OCI-LY3 (cell line): ENCODE data around the gene GEMIN5.

Experiments used
- H2AFZ ChIP-seq: fragments of 200-600, 300-600 bp; shearing (Covaris generic); 2 replicates; pipeline ENCODE4 v1.6.0; 2014; ENCODE audit warnings: antibody characterized with exemption, low read depth, low read length
- H3K27ac ChIP-seq: fragments of 200-600, 300-600 bp; sonication (generic); 2 replicates; pipeline ENCODE4 v1.5.1; 2014; ENCODE audit warnings: mild to moderate bottlenecking, low read length, moderate library complexity, mixed read lengths
- H3K27me3 ChIP-seq: fragments of 200-600, 300-600 bp; sonication (generic); 2 replicates; pipeline ENCODE4 v1.6.1; 2014; ENCODE audit warnings: low read depth, low read length, mixed read lengths
- H3K36me3 ChIP-seq: fragments of 200-600, 300-600 bp; sonication (generic); replicated peaks from 2 replicates; pipeline ENCODE3; 2014; ENCODE audit warnings: low read depth, low read length, mixed read lengths
- H3K4me1 ChIP-seq: fragments of 300-600, 200-600 bp; sonication (generic); 2 replicates; pipeline ENCODE4 v1.6.1; 2014; ENCODE audit warnings: low read length, mixed read lengths
- H3K4me2 ChIP-seq: fragments of 200-600, 300-600 bp; sonication (generic); 2 replicates; pipeline ENCODE4 v1.6.1; 2014; ENCODE audit warnings: low read length, mixed read lengths
- H3K4me3 ChIP-seq: fragments of 300-600, 200-600 bp; sonication (generic); 2 replicates; pipeline ENCODE4 v1.5.1; 2014; ENCODE audit warnings: antibody characterized with exemption, mild to moderate bottlenecking, low read length, moderate library complexity
- H3K79me2 ChIP-seq: fragments of 300-600, 200-600 bp; shearing (Covaris generic); 2 replicates; pipeline ENCODE4 v1.6.1; 2014; ENCODE audit warnings: mild to moderate bottlenecking, low read length, mixed read lengths
- H3K9ac ChIP-seq: fragments of 300-600, 200-600 bp; shearing (Covaris generic); 2 replicates; pipeline ENCODE4 v1.6.0; 2014; ENCODE audit warnings: mild to moderate bottlenecking, low read length, moderate library complexity
- H3K9me3 ChIP-seq: fragments of 200-600, 300-600 bp; shearing (Covaris generic); 2 replicates; pipeline ENCODE4 v1.6.1; 2014; ENCODE audit warnings: low read length, mixed read lengths; ENCODE audit not compliant: insufficient read depth
- H4K20me1 ChIP-seq: fragments of 200-600, 300-600 bp; sonication (generic); 2 replicates; pipeline ENCODE4 v1.6.1; 2016; ENCODE audit warnings: low read length, mixed read lengths; ENCODE audit not compliant: insufficient read depth
- CTCF ChIP-seq: fragments of 200-600, 300-600 bp; sonication (generic); IDR thresholded peaks from 2 replicates; pipeline ENCODE4 v1.5.1; 2014; ENCODE audit warnings: antibody characterized with exemption, low read length, low read depth
- EZH2phosphoT487 ChIP-seq: fragments of 200-600 bp; shearing (Covaris generic); IDR thresholded peaks from 2 replicates; pipeline ENCODE4 v1.6.1; 2018; ENCODE audit warnings: antibody characterized with exemption, mixed run types, low read depth

GEMIN5 gene

DNA sequence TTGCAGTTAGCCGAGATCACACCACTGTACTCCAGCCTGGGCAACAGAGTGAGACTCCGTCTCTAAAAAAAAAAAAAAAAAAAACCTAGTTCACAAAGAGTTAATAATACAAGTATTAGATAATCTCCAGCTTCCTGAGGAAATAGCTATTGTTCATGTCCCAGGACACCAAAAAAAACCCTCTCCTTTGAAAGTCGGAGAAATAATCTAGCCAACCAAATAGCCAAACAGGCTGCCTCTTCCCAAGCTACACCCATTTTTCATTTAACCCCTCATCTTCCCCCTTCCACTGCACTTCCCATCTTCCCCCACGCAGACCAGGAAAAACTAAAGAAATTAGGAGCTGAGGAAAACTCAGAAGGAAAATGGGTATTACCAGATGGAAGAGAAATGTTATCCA lies 56.0 kb downstream of the GEMIN5 start:
- H3K4me2 ChIP-seq, result no peak overlapping the region
- no peak overlapping the region for H3K4me3 ChIP-seq
- no peak overlapping the region for H3K9ac ChIP-seq
- no peaks in the 10 kb centered on the region for H4K20me1 ChIP-seq
- no peak overlapping the region for H3K27ac ChIP-seq
- no peaks in the 10 kb centered on the region for H3K4me1 ChIP-seq
- H3K27me3 ChIP-seq, result no peaks in the 10 kb centered on the region
- no peak overlapping the region for H2AFZ ChIP-seq
- H3K36me3 ChIP-seq, result peaks cover 82% of the 10 kb centered on the region
- H3K9me3 ChIP-seq, result peaks cover 13% of the 10 kb centered on the region; the same call in 1 of the 2 replicates
- H3K79me2 ChIP-seq, result no peaks in the 10 kb centered on the region
- TF ChIP-seq EZH2phosphoT487 (no peak), CTCF (no peak)

DNA sequence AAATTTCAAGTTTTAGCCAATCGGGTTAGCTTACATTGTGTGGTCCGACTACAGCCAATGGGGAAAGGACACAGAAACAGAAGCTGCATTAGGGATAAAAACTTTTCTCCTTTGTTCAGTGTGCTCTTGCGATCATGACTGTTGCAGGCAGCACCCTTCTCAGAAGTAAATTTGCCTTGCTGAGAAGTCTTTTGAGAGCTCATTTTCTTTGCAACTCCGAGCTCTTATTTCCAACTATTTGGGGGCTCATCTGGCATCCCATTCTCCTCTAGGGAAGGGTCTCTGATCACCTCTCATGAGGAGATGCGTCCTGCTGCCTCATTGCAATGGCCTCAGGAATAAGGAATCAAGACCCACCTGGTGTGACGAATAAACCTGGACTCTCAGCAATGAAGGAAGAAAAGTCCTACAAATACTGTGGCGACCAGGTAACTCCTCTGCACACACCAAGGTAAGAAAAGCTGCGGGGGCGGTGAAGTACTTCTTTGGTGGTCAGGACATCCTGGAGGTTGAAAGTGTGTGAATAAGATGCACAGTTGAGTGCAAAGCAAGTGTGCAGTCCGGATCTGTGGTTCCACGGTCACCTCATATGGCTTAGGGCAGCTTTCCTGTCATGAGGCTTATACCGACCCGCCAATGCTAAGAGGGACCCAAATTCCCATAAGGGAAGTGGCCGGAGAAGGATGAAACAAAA lies 59.2 kb downstream of the GEMIN5 start:
- H3K79me2 ChIP-seq, result no peaks in the 10 kb centered on the region
- TF ChIP-seq CTCF (no peak), EZH2phosphoT487 (no peak)
- H3K27ac ChIP-seq, result no peak overlapping the region
- H3K27me3 ChIP-seq, result no peaks in the 10 kb centered on the region
- no peak overlapping the region for H3K4me3 ChIP-seq
- H3K4me1 ChIP-seq, result no peaks in the 10 kb centered on the region
- H3K9ac ChIP-seq, result no peak overlapping the region
- no peaks in the 10 kb centered on the region for H4K20me1 ChIP-seq
- H3K36me3 ChIP-seq, result peaks cover 73% of the 10 kb centered on the region
- H2AFZ ChIP-seq, result no peak overlapping the region
- H3K9me3 ChIP-seq, result 0 out of 2 replicates have a peak, but pooled peaks cover 5% of the 10 kb centered on the region
- no peak overlapping the region for H3K4me2 ChIP-seq

GRCh38 chr5:154873791-154874331 lies 64.2 kb downstream of the GEMIN5 start:
- no peak overlapping the region for H3K9ac ChIP-seq
- H3K27me3 ChIP-seq, result no peaks in the 10 kb centered on the region
- 0 out of 2 replicates have a peak, but pooled peaks cover under 1% of the 10 kb centered on the region for H3K9me3 ChIP-seq
- no peak overlapping the region for H3K4me2 ChIP-seq
- no peaks in the 10 kb centered on the region for H3K4me1 ChIP-seq
- no peak overlapping the region for H3K4me3 ChIP-seq
- H4K20me1 ChIP-seq, result no peaks in the 10 kb centered on the region
- TF ChIP-seq EZH2phosphoT487 (no peak), CTCF (no peak)
- H3K36me3 ChIP-seq, result peaks cover 54% of the 10 kb centered on the region
- no peak overlapping the region for H3K27ac ChIP-seq
- no peaks in the 10 kb centered on the region for H3K79me2 ChIP-seq
- no peak overlapping the region for H2AFZ ChIP-seq

GRCh38 chr5:154871734-154872133 lies 66.3 kb downstream of the GEMIN5 start:
- Histone ChIP-seq H3K9ac (no peak overlapping the region), H3K4me3 (no peak overlapping the region), H3K79me2 (no peaks in the 10 kb centered on the region), H3K9me3 (no peaks in the 10 kb centered on the region), H4K20me1 (no peaks in the 10 kb centered on the region), H3K27me3 (no peaks in the 10 kb centered on the region), H2AFZ (no peak overlapping the region), H3K4me2 (no peak overlapping the region), H3K27ac (no peak overlapping the region), H3K4me1 (no peaks in the 10 kb centered on the region), H3K36me3 (peaks cover 38% of the 10 kb centered on the region)
- TF ChIP-seq EZH2phosphoT487 (no peak), CTCF (no peak)
